GM19043 (cell line): Measurements from ENCODE around the gene CLNK.

ENCODE experiments used
- ATAC-seq: cut with Tn5 transposase; IDR thresholded peaks from one replicate; pipeline ENCODE4 v1.9.1; 2021; ENCODE audit warnings: low read depth; ENCODE audit not compliant: unreplicated experiment

The CLNK gene

DNA sequence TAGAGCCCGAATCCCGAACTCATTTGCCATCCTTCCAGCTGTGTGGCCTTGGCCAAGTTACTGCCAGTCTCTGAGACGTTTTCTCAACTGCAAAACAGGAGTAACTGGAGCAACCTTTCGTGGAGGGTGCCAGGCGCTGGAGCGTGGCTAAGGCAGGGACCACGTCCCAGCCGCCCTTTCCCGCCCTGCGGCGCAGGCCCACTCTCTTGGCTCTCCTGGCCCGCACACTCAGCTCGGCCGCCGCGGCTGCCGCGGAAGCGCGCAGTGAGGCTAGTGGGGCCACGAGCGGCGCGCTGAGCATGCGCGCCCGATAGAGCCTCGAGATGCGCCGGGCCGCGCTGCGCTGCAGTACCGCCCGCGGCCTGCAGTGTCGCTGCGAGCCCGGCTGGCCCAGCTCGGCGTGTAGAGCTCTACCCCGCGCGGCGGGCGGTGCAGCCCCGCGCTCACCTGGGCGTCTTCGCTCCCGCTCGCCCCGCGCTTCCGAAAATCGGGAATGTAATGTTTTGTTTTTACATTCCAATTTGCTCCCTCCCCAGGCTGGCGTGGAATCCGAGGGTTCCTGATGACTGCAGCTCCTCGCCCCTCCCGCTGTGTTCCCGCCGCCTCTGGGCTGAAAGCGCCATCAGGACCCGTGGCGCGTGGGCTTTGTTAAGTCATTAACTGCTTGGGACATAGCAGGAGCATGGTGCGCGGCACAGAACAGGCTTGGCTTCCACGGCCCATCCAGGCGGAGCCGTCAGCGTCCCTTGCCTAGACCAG, 223.3 kb downstream of the CLNK start:
- peak; percentile 67 for ATAC-seq

DNA sequence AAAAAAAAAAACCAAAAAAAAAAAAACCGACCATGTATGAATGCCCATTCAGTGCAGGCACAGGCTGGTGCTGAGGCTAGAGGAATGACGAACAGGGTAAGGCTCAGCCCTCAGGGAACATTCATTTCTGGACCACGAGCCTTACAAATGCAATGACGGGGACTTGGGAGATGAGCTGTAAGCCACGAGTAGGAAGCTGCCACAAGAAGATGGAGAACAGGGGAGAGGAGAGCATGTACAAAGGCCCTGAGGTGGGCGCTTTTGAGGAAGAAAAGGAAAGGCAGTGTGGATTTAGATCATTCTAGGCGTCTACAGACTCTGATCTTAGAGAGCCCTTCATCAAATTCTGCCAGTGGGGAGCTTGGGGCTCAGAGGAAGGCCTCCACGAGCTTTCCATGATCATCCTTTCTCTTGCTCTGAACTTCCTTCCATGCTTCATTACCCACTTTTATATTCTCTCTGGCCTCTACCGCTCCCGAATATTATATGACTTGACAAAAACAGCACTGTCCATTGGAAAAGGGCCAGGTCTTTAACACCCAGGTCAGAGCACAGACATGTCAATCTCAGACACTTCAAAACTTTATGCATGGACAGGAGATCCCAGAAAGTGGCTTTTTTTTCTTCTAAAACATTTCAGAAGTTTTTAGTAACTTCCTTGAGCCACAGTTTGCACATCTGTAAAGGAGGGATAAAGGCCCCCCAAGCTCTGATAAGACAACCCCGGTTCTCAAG, 224.1 kb downstream of the CLNK start:
- ATAC-seq: no peak

DNA sequence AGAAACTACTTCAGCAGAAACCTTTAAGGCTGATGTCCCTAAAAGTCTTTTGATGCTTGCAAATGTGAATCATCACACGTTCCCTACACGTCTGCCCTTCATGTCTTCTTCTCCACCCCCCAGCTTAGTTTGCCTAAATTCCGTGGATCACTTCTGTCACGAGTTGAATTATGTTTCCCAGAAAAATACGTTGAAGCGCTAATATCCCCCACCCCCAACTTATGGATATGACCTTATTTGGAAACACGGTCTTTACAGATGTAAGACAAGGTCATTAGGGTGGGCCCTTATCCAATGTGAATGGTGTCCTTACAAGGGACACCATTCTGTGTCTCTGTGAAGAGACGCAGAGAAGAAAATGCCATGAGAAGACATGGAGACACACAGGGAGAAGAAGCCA, 225.3 kb downstream of the CLNK start:
- ATAC-seq: no peak

DNA sequence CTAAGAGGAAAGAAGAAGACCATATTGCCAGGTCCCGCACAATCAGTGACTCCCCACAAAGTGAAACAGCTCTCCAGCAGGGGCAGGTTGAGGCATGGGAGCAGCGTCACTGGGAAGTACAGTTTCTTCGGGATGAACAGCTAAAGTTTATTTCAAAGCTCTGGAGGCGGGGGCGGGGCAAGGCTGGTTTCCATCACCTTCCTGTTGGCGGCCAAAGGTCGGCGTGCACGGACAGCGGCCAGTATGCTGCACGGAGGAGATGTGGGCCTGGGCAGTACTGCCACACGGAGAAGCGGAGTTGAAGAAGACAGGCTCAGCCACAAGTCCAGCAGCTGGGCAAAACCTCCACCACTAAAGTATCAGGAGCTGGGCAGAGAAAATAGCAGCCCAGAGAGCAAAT, 226.4 kb downstream of the CLNK start:
- ATAC-seq: no peak

- peak; percentile 67 for ATAC-seq
Measured at GRCh38 chr4:10457255-10457801, 227.2 kb downstream of the CLNK start, which contains the start of gene ZNF518B. Gene ZNF518B (minus strand): TSS chr4:10457426. CDS start chr4:10446328, 11,098 bp downstream.

GRCh38 chr4:10456595-10457254, 227.8 kb downstream of the CLNK start:
- peak; percentile 60 for ATAC-seq

- no peak for ATAC-seq
Measured at GRCh38 chr4:10456260-10456594, 228.3 kb downstream of the CLNK start.

DNA sequence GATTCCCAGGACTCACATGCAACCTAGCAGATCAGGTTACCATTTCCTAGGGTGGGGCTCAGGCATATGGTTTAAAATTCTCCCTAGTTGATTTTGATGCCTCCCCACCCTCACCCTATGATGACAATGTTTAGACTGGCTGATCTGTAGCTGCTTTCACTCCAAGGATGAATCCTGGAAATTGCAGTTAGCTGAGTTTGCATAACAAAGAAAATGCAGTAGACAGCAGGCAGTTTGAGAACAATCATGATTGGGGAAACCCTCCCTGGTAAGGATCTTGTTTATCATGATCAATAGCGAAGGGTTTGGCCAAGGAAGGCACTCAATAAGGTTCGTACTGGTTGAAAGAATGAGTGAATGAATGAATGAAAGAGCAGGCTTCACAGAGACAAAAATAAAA, 229.4 kb downstream of the CLNK start:
- ATAC-seq: no peak

GRCh38 chr4:10454726-10455125, 229.8 kb downstream of the CLNK start:
- no peak for ATAC-seq

DNA sequence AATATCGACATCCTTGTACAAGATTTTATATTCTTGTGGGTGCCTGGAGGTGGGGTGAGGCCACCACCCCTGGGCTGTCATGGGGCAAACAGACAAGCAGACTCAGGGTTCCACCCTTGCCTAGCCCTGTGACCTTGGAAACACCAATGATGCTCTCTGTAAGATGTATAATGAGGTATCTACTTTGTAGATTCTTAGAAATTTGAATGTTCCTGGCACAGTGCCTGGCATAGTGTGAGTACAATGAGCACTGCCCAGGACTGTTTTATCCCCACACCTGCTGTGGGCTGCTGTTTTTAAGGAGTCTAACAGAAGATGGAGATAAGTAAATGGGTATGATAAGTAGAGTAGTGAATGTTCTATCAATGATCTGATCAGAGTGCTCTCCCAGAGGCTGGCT, 230.4 kb downstream of the CLNK start:
- ATAC-seq: no peak

GRCh38 chr4:10448991-10449390, 235.6 kb downstream of the CLNK start:
- ATAC-seq: no peak

- no peak for ATAC-seq
Measured at GRCh38 chr4:10442976-10443375, 241.6 kb downstream of the CLNK start.

DNA sequence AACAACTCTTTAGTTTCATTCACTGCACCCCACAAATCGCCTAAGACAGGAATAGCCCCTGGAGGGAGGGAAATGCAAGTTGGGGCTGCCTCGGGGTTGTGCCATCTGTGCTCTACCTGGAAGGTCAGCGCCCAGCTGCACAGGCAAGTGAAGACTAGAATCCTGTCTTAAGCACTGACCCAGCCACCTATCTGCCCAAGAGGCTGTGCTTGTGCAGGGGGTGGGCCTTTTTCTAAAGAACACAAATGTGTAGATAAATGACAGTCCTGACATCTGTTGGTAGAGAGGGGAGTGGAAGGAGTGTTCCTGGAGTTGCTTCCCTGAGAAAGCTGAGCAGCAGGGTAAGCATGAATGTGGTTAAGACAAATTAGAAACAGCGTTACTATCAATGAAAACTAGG, 243.1 kb downstream of the CLNK start:
- no peak for ATAC-seq

DNA sequence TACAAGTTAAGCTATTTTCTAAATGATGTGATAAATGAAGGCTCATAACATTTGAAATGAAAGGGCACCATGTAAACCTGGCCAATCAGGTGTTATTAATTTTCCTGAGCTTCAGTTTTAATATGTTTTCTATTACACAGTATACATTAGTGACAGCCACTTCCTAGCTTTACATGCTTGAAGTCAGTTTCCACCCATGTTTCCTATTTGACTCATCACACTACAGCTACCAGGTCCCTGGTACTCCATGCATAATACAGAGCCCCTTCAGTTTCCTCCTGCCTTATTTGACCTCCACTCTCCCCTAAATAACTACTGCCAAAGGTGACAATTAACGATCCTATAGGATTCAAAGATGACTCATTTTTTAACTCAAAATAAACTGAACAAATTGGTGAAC, 245.6 kb downstream of the CLNK start:
- ATAC-seq: no peak

GRCh38 chr4:10437735-10438134, 246.8 kb downstream of the CLNK start:
- no peak for ATAC-seq
